Activated CD8-positive, alpha-beta memory T cell treated with anti-CD3 and anti-CD28 coated beads, Interleukin-2, amount 50 U/mL, for 1 hour (primary cell): ENCODE measurements around the gene LDLRAD4.
"Not testable (repeated sequence)": the region's sequence is repeated elsewhere in the genome, so short reads cannot be mapped to it uniquely, and the experiment has no call there.

ENCODE experiments used
- DNase-seq: peaks from one replicate; pipeline ENCODE4 v3.0.0-alpha.2; 2020; ENCODE audit errors: extremely low read depth

Gene LDLRAD4

GRCh38 chr18:13338318-13338717, 119.8 kb downstream of the LDLRAD4 start:
- DNase-seq, result no peak

GRCh38 chr18:13339653-13340052, 121.1 kb downstream of the LDLRAD4 start:
- DNase-seq, result no peak

GRCh38 chr18:13346449-13346848, 127.9 kb downstream of the LDLRAD4 start:
- DNase-seq, result not testable (repeated sequence)

GRCh38 chr18:13353084-13353823, 134.7 kb downstream of the LDLRAD4 start:
- DNase-seq, result no peak

GRCh38 chr18:13354402-13354801, 135.8 kb downstream of the LDLRAD4 start:
- no peak for DNase-seq

GRCh38 chr18:13356032-13356431, 137.5 kb downstream of the LDLRAD4 start:
- DNase-seq, result no peak

- no peak for DNase-seq
Observed at GRCh38 chr18:13357289-13357688, 138.7 kb downstream of the LDLRAD4 start.

- no peak for DNase-seq
Observed at GRCh38 chr18:13359210-13359609, 140.7 kb downstream of the LDLRAD4 start.

GRCh38 chr18:13361431-13361830, 142.9 kb downstream of the LDLRAD4 start:
- no peak for DNase-seq

GRCh38 chr18:13362051-13362450, 143.5 kb downstream of the LDLRAD4 start:
- DNase-seq, result no peak

- DNase-seq, result no peak
Observed at GRCh38 chr18:13362607-13363006, 144.0 kb downstream of the LDLRAD4 start.

GRCh38 chr18:13363359-13363758, 144.8 kb downstream of the LDLRAD4 start:
- no peak for DNase-seq

- no peak for DNase-seq
Observed at GRCh38 chr18:13364721-13365205, 146.2 kb downstream of the LDLRAD4 start.

GRCh38 chr18:13366131-13366530, 147.6 kb downstream of the LDLRAD4 start:
- no peak for DNase-seq

GRCh38 chr18:13366541-13366940, 148.0 kb downstream of the LDLRAD4 start:
- DNase-seq, result no peak

GRCh38 chr18:13366962-13367892, 148.7 kb downstream of the LDLRAD4 start:
- DNase-seq, result no peak

- no peak for DNase-seq
Observed at GRCh38 chr18:13368080-13368813, 149.7 kb downstream of the LDLRAD4 start.

- DNase-seq, result no peak
Observed at GRCh38 chr18:13369353-13369752, 150.8 kb downstream of the LDLRAD4 start.

- no peak for DNase-seq
Observed at GRCh38 chr18:13369756-13370510, 151.4 kb downstream of the LDLRAD4 start.

GRCh38 chr18:13370995-13371625, 152.6 kb downstream of the LDLRAD4 start:
- no peak for DNase-seq
